Fibroblast of villous mesenchyme (primary cell): ENCODE measurements around the gene PHLPP1. TPM values are rescaled to one million over a fixed set of nuclear protein-coding genes. Genes with fewer than 3 reads are reported as not detected.
"Not testable (repeated sequence)": the region's sequence is repeated elsewhere in the genome, so short reads cannot be mapped to it uniquely, and the experiment has no call there.

Experiments
- DNase-seq: peaks from one replicate; pipeline ENCODE4 v3.0.0-alpha.2; 2010; ENCODE audit warnings: low read depth
- H3K4me3 ChIP-seq: 2 replicates; pipeline ENCODE4 v1.5.1; 2011; ENCODE audit warnings: low read depth, mild to moderate bottlenecking, low read length
- CTCF ChIP-seq: IDR thresholded peaks from 2 replicates; pipeline ENCODE4 v1.5.1; 2012; ENCODE audit warnings: low read depth, mild to moderate bottlenecking, low read length; ENCODE audit not compliant: insufficient read depth
- total RNA-seq: library from RNA; depleted of rRNA; stranded (reverse); fragments of >200 nt; gene quantifications from 2 replicates; pipeline ENCODE4 v1.2.3, GENCODE V29; 2012

PHLPP1 gene
- total RNA-seq, 1 donor = 4.7 TPM

- DNase-seq = no peak
- H3K4me3 ChIP-seq = no peak overlapping the region
- no peak for TF ChIP-seq CTCF
Observed at GRCh38 chr18:62899534-62899933, 184.2 kb downstream of the PHLPP1 start.

GRCh38 chr18:62900132-62900883 is 185.0 kb downstream of the PHLPP1 start:
- no peak for TF ChIP-seq CTCF

GRCh38 chr18:62902776-62903175 is 187.4 kb downstream of the PHLPP1 start:
- H3K4me3 ChIP-seq = no peak overlapping the region
- no peak for DNase-seq
- no peak for TF ChIP-seq CTCF

More at GRCh38 chr18:62900132-62900883, 185.0 kb downstream of the PHLPP1 start:
- no peak overlapping the region for H3K4me3 ChIP-seq
- DNase-seq = no peak

- DNase-seq = no peak
- no peak overlapping the region for H3K4me3 ChIP-seq
- no peak for TF ChIP-seq CTCF
Observed at GRCh38 chr18:62904396-62905285, 189.3 kb downstream of the PHLPP1 start.

GRCh38 chr18:62912885-62913284 is 197.5 kb downstream of the PHLPP1 start:
- no peak for DNase-seq
- no peak overlapping the region for H3K4me3 ChIP-seq
- TF ChIP-seq CTCF = no peak

GRCh38 chr18:62913824-62914223 is 198.5 kb downstream of the PHLPP1 start:
- DNase-seq, H3K4me3 ChIP-seq: not testable (repeated sequence)

- DNase-seq = no peak
- no peak overlapping the region for H3K4me3 ChIP-seq
- no peak for TF ChIP-seq CTCF
Observed at GRCh38 chr18:62914871-62915392, 199.6 kb downstream of the PHLPP1 start.
